ENCODE results near the gene EIF4G1. TPM values are rescaled to one million over a fixed set of nuclear protein-coding genes. Genes with fewer than 3 reads are reported as not detected.

EIF4G1 gene
- total RNA-seq, 1 experiment from 2014 or later: 321 TPM

DNA sequence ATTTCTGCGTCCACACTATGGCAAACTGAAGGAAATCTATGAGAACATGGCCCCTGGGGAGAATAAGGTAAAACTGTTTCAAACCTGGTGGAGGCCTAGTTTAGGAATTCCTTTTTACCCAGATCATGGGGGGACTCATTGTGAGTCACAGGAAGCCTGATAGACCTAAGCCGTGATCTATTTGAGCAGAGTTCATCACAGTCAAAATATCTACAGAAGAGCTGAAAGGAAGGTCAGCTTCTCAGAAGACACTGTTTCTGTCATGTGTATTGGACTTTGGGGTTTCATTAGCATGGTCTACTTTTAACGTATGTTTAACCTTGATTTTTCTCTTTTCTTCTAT lies 14.1 kb upstream of the EIF4G1 start:
- DNase-seq (ENCODE audit: low read depth): peak; percentile 70

- peak; percentile 13 for DNase-seq (ENCODE audit: low read depth)
These were observed 8.8 kb upstream of the EIF4G1 start for GRCh38 chr3:184305577-184305976.

DNA sequence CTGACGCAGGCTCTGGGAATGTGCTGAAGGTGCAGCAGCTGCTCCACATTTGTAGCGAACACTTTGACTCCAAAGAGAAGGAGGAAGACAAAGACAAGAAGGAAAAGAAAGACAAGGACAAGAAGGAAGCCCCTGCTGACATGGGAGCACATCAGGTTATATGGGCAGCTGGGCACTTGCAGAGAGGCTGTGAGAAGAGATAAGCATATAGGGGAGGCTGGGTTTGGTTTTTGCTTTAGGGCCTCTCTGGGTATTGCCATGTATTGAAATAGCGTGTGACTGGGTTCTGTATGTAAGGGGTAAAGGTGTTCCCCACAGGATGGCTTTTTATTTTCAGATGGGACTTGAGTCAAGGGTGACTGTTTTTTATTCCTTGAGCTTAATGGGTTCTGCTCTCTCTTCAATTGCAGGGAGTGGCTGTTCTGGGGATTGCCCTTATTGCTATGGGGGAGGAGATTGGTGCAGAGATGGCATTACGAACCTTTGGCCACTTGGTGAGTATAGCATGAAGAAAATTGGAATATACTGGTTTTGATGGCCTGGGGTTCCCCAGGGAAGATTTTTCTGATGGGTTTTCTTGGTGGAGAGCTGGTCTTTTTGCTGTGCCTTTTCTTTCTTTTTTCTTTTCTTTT lies 7.9 kb upstream of the EIF4G1 start:
- no peak for DNase-seq (ENCODE audit: low read depth)

DNA sequence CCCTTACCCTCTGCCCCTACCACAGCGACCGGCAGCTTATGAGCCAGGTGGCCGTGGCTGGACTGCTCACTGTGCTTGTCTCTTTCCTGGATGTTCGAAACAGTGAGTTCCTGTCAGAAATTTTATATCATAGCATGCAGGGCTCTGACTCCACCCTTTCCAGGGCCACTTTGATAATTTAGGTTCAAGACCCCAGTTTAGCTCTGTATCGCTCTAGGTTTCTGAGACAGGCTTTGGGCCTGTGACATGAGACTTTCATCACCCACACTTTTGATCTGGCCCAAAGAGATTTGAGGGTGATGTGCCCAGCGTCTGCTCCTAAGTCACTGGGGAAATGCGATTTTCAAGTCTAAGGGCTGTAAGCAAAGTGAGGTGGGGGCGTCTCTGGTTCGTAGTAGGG lies 6.5 kb upstream of the EIF4G1 start:
- no peak for DNase-seq (ENCODE audit: low read depth)

DNA sequence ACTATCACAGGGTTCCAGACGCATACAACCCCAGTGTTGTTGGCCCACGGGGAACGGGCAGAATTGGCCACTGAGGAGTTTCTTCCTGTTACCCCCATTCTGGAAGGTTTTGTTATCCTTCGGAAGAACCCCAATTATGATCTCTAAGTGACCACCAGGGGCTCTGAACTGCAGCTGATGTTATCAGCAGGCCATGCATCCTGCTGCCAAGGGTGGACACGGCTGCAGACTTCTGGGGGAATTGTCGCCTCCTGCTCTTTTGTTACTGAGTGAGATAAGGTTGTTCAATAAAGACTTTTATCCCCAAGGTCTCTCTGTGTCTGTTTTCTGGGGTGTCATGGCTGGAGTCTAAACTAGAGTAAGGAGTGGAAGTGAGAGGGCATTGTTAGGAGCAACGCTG lies 5.7 kb upstream of the EIF4G1 start:
- DNase-seq (ENCODE audit: low read depth): no peak

DNA sequence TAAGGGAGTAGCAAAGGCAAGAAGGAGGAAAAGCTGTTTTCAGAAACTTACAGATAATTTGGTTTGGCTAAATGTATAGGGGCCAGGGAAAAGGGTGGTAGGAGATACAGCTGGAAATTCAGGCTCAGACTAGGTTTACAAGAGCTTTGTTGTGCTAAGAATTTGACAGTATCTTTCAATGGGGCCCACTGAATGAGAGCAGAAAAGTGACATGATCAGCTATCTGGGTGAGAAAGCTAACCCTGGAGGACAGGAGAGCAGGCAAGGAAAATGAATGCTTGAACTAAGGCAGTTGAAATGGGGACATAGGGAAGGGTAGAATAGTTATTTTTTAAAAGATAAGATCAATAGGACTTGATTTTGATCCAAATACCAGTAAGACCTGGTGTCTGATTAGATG lies 2.8 kb upstream of the EIF4G1 start:
- no peak for DNase-seq (ENCODE audit: low read depth)

DNA sequence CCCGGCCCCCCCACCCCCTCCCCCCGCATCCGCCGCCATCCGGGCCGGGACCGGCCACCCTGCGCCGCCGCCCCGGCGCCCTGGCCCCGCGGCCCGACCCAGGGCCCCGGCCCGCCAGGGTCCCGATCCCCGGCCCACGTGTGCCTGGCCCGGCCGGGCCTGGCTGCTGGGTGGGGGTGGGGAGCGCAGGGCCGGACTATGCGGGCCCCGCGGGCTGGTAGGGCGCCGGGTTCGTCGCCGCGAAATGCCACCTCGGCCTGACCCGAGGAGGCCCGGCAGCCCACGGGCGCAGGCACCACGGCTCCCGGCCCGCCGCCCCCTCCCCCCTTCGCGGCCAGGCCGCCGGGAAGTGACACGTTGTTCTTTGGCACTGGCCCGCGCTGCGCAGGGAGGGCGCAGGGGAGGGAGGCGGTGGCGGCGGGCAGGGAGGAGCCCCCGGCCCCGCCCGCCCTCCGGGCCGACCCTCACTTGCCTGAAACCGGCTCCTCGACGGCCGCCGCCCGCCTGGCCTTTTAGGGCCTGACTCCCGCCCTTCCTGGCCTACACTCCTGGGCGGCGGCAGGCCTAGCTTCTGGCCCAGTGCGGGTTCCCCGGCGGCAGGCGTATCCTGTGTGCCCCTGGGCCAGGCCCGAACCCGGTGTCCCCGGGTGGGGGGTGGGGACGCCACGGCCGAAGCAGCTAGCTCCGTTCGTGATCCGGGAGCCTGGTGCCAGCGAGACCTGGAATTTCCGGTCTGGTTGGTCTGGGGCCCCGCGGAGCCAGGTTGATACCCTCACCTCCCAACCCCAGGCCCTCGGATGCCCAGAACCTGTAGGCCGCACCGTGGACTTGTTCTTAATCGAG lies 515 bp downstream of the EIF4G1 start:
- peak; percentile 71 for DNase-seq (ENCODE audit: low read depth)

DNA sequence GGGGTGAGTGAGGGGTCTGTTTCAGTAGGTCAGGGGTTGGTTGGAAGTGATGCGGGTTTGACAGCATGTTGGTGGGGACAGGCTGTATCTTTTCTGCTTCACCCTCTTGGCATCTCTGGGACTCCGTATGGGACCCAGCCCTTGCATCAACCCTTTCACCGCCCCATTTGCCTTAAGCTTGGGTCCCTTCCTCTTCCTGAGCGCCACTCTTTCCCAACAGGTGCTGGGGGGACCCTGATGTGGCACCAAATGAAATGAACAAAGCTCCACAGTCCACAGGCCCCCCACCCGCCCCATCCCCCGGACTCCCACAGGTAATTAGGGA lies 1.1 kb downstream of the EIF4G1 start:
- no peak for DNase-seq (ENCODE audit: low read depth)

DNA sequence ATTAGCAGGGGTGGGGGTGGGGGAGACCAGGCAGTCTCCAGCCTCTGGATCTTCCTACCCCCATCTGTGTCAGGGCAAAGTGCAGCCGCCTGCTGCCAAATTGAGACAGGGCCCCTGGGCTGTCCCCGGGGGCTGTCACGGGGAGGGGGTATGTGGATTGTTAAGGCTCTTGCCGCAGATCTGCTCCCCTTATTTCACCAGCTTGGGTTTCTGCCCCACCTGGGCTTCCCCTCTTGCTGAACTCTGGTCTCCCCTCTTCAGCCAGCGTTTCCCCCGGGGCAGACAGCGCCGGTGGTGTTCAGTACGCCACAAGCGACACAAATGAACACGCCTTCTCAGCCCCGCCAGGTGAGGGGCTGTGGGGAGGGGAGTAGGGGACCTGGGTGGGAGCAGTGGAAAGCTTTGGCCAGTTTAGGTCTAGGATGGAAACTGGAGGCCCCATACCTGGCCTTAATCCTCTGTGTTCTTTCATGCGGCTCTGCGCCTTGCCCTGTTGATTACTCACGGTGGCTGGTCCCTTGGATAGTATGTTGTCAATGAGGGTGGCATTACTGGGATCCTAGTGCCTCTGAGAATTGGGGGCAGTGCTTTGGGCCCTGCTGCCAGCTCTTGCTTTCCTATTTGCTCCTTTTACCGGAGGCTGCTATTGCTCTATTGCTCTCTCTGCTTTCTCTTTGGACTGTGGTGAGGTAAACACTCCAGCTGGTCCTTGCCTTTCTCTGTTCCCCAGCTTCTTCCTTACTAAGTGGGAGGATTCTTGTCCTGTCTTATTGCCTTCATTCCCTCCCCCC lies 1.7 kb downstream of the EIF4G1 start:
- DNase-seq (ENCODE audit: low read depth): no peak

GRCh38 chr3:184316792-184317191 lies 2.4 kb downstream of the EIF4G1 start:
- no peak for DNase-seq (ENCODE audit: low read depth)

DNA sequence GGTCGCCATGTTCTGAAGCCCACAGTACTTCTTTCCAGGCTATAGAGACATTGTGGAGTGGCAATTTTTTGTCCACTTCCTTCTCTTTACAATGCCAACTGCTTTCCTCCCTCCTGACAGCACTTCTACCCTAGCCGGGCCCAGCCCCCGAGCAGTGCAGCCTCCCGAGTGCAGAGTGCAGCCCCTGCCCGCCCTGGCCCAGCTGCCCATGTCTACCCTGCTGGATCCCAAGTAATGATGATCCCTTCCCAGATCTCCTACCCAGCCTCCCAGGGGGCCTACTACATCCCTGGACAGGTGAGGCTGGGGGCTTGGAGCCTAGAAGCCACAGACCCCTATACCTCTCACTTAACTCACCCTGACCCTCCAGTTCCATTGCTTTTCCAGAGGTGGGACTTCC lies 2.8 kb downstream of the EIF4G1 start:
- DNase-seq (ENCODE audit: low read depth): no peak

DNA sequence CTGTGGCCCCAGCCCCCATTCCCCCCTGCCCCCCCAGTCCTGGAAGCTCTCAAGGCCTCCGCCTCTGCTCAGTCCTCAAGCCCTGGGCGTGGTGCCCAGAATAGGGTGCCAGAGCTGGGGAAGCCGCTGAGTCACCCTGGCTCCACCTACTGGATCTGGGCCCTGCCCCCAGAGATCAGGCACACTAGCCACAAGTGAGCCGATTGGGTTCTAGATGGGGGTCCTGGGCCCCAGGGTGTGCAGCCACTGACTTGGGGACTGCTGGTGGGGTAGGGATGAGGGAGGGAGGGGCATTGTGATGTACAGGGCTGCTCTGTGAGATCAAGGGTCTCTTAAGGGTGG lies 5.7 kb downstream of the EIF4G1 start:
- DNase-seq (ENCODE audit: low read depth): peak; percentile 95

DNA sequence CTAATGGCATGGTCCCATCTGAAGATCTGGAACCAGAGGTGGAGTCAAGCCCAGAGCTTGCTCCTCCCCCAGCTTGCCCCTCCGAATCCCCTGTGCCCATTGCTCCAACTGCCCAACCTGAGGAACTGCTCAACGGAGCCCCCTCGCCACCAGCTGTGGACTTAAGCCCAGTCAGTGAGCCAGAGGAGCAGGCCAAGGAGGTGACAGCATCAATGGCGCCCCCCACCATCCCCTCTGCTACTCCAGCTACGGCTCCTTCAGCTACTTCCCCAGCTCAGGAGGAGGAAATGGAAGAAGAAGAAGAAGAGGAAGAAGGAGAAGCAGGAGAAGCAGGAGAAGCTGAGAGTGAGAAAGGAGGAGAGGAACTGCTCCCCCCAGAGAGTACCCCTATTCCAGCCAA lies 7.3 kb downstream of the EIF4G1 start:
- no peak for DNase-seq (ENCODE audit: low read depth)

DNA sequence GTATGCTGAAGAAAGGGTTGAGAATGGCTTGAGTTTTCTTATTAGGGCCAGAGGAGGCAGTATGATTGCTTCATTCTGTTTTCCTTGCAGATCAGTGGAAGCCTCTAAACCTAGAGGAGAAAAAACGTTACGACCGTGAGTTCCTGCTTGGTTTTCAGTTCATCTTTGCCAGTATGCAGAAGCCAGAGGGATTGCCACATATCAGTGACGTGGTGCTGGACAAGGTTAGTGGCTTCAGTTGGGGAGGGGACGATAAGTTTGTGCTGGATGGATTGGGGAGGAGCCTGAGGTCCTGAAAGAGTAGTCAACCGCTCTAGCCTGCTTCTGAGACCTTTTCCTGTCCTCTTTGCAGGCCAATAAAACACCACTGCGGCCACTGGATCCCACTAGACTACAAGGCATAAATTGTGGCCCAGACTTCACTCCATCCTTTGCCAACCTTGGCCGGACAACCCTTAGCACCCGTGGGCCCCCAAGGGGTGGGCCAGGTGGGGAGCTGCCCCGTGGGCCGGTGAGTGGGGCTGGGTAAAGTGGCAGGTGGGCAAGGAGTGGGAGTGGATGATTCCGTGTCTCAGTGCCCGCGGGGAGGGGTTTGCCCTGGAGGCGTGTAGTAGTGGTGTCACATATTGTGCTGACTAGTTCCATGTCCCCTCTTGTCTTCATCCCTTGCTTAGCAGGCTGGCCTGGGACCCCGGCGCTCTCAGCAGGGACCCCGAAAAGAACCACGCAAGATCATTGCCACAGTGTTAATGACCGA lies 8.5 kb downstream of the EIF4G1 start:
- no peak for DNase-seq (ENCODE audit: low read depth)

DNA sequence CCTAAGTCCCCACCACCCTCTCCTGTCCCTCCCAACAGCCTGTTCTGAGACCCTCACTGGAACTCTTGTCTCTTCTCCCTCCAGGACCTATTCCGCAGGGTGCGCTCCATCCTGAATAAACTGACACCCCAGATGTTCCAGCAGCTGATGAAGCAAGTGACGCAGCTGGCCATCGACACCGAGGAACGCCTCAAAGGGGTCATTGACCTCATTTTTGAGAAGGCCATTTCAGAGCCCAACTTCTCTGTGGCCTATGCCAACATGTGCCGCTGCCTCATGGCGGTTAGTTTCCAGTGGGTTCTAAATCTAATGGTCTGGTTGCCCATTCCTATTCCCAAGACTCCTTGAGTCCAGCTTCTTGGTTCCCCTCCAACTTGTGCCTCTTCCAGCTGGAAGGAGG lies 9.3 kb downstream of the EIF4G1 start:
- no peak for DNase-seq (ENCODE audit: low read depth)

DNA sequence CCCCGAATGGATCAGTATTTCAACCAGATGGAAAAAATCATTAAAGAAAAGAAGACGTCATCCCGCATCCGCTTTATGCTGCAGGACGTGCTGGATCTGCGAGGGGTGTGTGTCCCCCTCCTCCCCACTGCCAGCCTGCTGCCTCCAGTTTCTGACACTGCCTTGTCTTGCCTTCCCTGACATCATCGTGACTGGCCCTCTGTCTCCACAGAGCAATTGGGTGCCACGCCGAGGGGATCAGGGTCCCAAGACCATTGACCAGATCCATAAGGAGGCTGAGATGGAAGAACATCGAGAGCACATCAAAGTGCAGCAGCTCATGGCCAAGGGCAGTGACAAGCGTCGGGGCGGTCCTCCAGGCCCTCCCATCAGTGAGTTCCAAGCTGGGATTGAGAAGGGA lies 10.9 kb downstream of the EIF4G1 start:
- DNase-seq (ENCODE audit: low read depth): no peak

DNA sequence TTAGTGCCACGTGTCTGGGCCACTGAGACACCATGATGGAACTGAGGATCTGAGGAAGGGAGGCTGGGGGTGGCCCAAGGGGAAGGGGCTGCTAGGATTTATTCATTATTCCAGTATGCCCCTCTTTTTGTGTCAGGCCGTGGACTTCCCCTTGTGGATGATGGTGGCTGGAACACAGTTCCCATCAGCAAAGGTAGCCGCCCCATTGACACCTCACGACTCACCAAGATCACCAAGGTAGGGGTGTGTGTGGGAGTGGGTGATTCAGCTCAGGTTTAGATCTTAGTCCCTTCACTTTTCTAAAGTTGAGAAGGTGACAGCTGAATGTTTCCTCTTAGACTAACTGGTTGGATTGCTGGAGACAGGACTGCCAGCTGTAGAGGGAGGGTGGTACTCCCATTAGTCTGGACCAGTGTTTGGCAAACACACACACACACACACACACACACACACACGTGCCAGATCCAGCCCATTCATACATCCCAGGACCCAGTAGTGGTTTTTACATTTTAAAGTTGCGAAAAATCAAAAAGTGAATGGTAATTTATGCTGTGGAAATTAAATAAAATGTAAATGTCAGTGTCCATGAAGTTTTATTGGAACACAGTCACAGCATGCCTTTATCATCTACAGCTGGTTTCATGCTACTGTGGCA lies 11.4 kb downstream of the EIF4G1 start:
- no peak for DNase-seq (ENCODE audit: low read depth)

DNA sequence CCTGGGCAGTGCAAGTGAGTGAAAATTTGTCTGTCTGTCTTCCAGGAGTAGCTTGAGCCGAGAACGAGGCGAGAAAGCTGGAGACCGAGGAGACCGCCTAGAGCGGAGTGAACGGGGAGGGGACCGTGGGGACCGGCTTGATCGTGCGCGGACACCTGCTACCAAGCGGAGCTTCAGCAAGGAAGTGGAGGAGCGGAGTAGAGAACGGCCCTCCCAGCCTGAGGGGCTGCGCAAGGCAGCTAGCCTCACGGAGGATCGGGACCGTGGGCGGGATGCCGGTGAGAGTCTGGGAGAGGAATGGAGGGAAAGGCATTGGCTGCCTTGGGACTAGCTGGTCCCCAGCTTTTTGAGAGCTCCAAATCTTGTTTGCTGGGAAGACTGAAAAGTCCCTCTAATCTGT lies 12.8 kb downstream of the EIF4G1 start:
- DNase-seq (ENCODE audit: low read depth): no peak

DNA sequence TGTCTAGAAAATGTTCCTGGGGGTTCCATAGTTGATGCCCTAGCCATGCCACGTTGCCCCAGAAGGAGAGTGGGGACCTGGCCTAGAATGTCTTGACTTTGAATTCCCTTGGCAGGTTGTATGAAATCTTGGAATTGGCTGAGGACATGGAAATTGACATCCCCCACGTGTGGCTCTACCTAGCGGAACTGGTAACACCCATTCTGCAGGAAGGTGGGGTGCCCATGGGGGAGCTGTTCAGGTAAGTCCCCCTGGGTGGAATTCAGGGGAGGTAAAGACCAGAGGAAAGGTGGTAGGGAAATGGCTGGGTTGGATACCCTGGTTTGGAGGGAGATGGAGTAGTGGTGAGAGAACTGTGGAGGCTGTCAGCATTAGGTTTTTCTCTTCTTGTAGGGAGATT lies 14.1 kb downstream of the EIF4G1 start:
- DNase-seq (ENCODE audit: low read depth): no peak

DNA sequence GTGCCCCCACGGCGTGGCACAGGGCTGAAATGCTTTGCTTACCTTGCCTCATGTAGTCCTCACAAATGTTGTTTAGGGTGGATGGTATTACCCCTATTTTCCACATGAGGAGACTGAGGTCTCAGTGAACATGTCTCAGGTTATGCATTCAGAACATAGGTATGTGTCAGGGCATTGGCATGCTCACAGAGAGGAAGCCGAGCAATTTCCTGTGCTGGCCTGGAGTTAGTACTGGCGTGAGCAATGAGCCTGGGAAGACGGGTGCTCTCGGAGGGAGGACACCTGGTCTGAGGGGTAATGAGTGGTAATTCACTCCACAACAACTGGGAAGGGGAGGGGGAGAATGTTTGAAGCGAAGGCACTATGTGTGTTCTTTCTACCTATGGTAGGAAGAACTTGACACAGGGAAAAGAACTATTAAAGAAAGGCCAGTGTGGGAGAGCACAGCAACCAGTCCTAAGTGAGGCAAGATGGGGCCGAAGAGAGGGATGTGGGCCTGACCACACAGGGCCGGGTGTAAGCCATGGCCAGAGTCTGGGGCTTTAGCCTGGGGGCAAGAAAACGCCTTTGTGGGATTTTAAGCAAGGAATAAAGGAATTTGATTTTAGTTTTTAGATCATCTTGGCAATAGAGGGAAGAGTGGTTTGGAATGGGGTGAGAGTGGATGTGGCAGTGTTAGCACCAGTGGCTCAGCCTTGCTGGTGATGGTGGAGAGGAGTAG lies 18.1 kb downstream of the EIF4G1 start:
- peak; percentile 85 for DNase-seq (ENCODE audit: low read depth)

DNA sequence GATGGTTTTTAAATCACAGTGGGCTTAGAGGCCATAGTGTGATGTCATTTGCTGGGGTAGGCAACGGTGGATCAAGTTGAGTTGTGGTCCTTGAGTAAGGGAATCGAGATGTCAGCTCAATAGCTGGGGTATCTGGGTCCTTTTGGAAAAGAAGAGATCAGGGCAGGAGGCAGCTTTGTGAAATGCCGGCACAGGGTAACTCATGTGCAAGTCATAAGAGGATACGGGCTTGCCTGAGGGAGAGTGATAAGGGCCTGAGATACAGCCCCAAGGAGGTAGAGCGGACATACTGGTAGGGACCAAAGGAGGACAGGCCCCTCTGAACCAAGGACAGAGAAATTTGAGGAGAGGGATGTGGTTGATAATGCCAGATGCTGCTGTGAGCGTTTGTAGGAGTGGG lies 18.8 kb downstream of the EIF4G1 start:
- DNase-seq (ENCODE audit: low read depth): no peak

All from LHCN-M2 (cell line).